Measurements from ENCODE around the gene HDAC4.

Gene HDAC4

GRCh38 chr2:239211396-239212094, 189.3 kb downstream of the HDAC4 start:
- no peaks in the 10 kb centered on the region for H3K9me3 Mint-ChIP-seq
- H3K36me3 Mint-ChIP-seq (ENCODE audit: low read depth): peaks cover 8% of the 10 kb centered on the region
- no peaks in the 10 kb centered on the region for H3K27me3 Mint-ChIP-seq (ENCODE audit: low read depth)
- no peak overlapping the region for H3K4me3 Mint-ChIP-seq
- H3K27ac Mint-ChIP-seq: no peak overlapping the region
- DNase-seq (ENCODE audit: low spot score): no peak
- peaks cover 48% of the 10 kb centered on the region for H3K4me1 Mint-ChIP-seq (ENCODE audit: low read depth)

DNA sequence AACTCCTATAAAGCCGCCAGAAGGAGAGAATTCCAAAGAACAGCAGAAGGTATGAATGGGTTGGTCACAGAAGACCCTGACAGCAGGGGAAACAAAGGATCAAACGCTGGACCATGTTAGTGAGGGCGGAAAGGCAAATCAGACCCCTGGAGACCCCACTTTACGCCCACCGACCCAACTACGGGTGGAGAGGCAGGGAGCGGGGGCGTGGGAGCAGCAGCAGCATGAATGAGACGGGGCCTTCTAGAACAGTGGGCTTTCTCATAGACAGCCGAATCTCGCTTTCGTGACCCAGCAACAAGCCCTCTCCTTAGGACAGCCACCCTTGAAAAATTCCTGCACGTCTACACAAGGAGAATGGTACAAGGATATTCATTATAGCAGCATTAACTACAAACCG, 191.0 kb downstream of the HDAC4 start:
- Mint-ChIP-seq H3K4me3 (no peak overlapping the region), H3K4me1 (ENCODE audit: low read depth) (peaks cover 46% of the 10 kb centered on the region), H3K27ac (no peak overlapping the region), H3K27me3 (ENCODE audit: low read depth) (no peaks in the 10 kb centered on the region), H3K36me3 (ENCODE audit: low read depth) (peaks cover 6% of the 10 kb centered on the region), H3K9me3 (no peaks in the 10 kb centered on the region)
- DNase-seq (ENCODE audit: low spot score): no peak

- H3K27ac Mint-ChIP-seq: no peak overlapping the region
- no peaks in the 10 kb centered on the region for H3K9me3 Mint-ChIP-seq
- peaks cover 41% of the 10 kb centered on the region for H3K4me1 Mint-ChIP-seq (ENCODE audit: low read depth)
- peaks cover 4% of the 10 kb centered on the region for H3K36me3 Mint-ChIP-seq (ENCODE audit: low read depth)
- H3K4me3 Mint-ChIP-seq: no peak overlapping the region
- H3K27me3 Mint-ChIP-seq (ENCODE audit: low read depth): no peaks in the 10 kb centered on the region
- DNase-seq (ENCODE audit: low spot score): no peak
Observed at GRCh38 chr2:239208465-239209180, 192.2 kb downstream of the HDAC4 start.

DNA sequence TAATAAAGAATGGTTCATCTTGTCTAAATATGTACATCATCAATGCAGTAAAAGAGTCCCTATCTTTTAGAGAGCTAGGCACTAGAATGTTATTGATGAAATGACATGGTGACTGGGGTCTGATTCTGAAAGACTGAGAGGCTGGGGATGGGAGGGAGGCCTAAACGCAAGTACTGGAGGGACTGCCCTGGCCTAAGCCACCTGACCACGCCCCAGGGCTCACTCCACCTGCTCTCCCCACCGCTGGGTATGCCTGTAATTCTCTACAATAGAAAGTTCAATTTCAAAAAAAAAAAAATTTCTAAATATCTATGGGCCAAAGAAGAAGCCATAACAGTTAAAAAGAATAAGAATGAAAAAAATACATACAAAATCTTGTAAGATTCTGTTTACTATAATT, 194.0 kb downstream of the HDAC4 start:
- no peak overlapping the region for H3K27ac Mint-ChIP-seq

GRCh38 chr2:239206042-239206441, 194.8 kb downstream of the HDAC4 start:
- Mint-ChIP-seq H3K36me3 (ENCODE audit: low read depth) (peaks cover 4% of the 10 kb centered on the region), H3K4me1 (ENCODE audit: low read depth) (peaks cover 28% of the 10 kb centered on the region), H3K27ac (no peak overlapping the region), H3K9me3 (no peaks in the 10 kb centered on the region), H3K27me3 (ENCODE audit: low read depth) (no peaks in the 10 kb centered on the region), H3K4me3 (no peak overlapping the region)
- no peak for DNase-seq (ENCODE audit: low spot score)

More for the DNA sequence above, 194.0 kb downstream of the HDAC4 start:
- peaks cover 4% of the 10 kb centered on the region for H3K36me3 Mint-ChIP-seq (ENCODE audit: low read depth)
- no peak for DNase-seq (ENCODE audit: low spot score)
- H3K4me3 Mint-ChIP-seq: no peak overlapping the region
- H3K9me3 Mint-ChIP-seq: no peaks in the 10 kb centered on the region
- no peaks in the 10 kb centered on the region for H3K27me3 Mint-ChIP-seq (ENCODE audit: low read depth)
- peaks cover 35% of the 10 kb centered on the region for H3K4me1 Mint-ChIP-seq (ENCODE audit: low read depth)

DNA sequence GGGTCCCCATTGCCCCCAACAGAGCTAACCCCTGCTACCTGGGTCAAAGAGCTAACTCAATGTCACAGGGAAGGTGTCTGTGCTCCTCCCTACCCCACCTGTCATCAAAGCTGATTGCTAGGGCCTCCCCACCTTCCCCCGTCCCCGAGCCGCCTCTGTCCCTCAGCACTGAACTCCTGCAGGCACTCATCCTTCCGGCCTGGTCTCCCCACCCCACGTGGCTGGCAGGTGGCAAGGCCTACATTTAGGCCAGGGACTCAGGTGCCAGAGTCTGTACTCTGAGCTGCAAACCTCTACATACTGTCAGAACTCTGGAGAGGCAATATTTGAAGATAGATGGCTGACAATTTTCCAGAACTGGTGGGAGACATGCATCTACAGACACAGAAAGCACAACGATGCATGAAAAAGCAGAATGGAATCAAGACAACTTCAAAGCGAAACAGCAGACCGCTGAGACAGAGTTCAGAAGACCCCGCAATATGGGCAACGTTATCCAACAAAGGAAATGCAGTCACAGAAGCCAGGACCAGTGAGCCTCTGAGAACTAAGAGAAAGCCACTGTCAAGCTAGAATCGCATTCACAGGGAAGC, 195.8 kb downstream of the HDAC4 start:
- Mint-ChIP-seq H3K27ac (no peak overlapping the region), H3K4me1 (ENCODE audit: low read depth) (peaks cover 28% of the 10 kb centered on the region), H3K4me3 (no peak overlapping the region), H3K27me3 (ENCODE audit: low read depth) (no peaks in the 10 kb centered on the region), H3K9me3 (no peaks in the 10 kb centered on the region), H3K36me3 (ENCODE audit: low read depth) (peaks cover 4% of the 10 kb centered on the region)
- no peak for DNase-seq (ENCODE audit: low spot score)

- H3K4me3 Mint-ChIP-seq: no peak overlapping the region
- no peaks in the 10 kb centered on the region for H3K27me3 Mint-ChIP-seq (ENCODE audit: low read depth)
- peaks cover 28% of the 10 kb centered on the region for H3K4me1 Mint-ChIP-seq (ENCODE audit: low read depth)
- H3K27ac Mint-ChIP-seq: no peak overlapping the region
- no peak for DNase-seq (ENCODE audit: low spot score)
- H3K36me3 Mint-ChIP-seq (ENCODE audit: low read depth): peaks cover 4% of the 10 kb centered on the region
- no peaks in the 10 kb centered on the region for H3K9me3 Mint-ChIP-seq
Observed at GRCh38 chr2:239204136-239204875, 196.5 kb downstream of the HDAC4 start.

- Mint-ChIP-seq H3K9me3 (no peaks in the 10 kb centered on the region), H3K4me1 (ENCODE audit: low read depth) (peaks cover 24% of the 10 kb centered on the region), H3K27ac (no peak overlapping the region), H3K4me3 (no peak overlapping the region), H3K27me3 (ENCODE audit: low read depth) (no peaks in the 10 kb centered on the region), H3K36me3 (ENCODE audit: low read depth) (peaks cover 9% of the 10 kb centered on the region)
- DNase-seq (ENCODE audit: low spot score): no peak
Observed at GRCh38 chr2:239203443-239204135, 197.2 kb downstream of the HDAC4 start.

- no peak for DNase-seq (ENCODE audit: low spot score)
- Mint-ChIP-seq H3K4me3 (no peak overlapping the region), H3K27ac (no peak overlapping the region), H3K9me3 (no peaks in the 10 kb centered on the region), H3K36me3 (ENCODE audit: low read depth) (peaks cover 9% of the 10 kb centered on the region), H3K27me3 (ENCODE audit: low read depth) (no peaks in the 10 kb centered on the region), H3K4me1 (ENCODE audit: low read depth) (peaks cover 21% of the 10 kb centered on the region)
Observed at GRCh38 chr2:239202836-239203235, 198.0 kb downstream of the HDAC4 start.

DNA sequence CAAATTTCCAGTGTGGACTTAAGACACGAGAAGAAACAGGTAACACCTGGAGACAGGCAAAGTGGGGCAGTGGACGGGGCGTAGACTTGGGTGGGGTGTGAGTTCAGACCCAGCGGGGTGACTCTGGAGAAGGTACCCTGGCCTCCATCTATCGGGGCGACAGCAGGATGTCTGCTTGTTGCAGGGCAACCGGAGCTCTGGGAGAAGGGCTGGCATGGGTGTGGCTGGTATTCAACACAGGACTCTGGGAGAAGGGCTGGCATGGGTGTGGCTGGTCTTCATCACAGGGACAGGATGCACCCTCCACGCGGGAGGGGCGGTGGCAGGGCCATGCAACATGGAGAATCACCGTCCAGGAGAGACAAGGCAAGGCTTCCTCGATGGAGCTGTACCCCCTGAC, 198.5 kb downstream of the HDAC4 start:
- Mint-ChIP-seq H3K27ac (no peak overlapping the region), H3K27me3 (ENCODE audit: low read depth) (no peaks in the 10 kb centered on the region), H3K36me3 (ENCODE audit: low read depth) (peaks cover 12% of the 10 kb centered on the region), H3K9me3 (no peaks in the 10 kb centered on the region), H3K4me1 (ENCODE audit: low read depth) (peaks cover 20% of the 10 kb centered on the region), H3K4me3 (no peak overlapping the region)
- DNase-seq (ENCODE audit: low spot score): no peak

DNA sequence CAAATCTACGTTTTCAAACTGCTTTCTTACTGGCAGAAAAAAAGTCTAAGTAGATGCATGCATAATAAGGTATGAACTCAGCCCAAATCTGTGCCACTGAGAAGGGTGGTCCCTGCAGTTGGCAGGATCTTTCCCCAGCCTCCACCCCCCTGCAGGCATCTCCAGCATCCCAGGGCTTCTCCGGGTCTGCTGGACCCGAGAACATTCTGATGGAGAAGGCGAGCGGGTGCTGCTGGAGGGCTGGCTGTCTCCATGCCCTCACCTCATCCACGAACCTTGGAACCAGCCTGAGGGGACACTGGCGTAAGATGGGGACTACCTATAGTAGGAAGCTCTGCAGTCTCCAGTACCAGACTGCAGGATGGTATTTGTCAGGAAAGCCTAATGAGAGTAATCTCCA, 198.9 kb downstream of the HDAC4 start:
- Mint-ChIP-seq H3K4me3 (no peak overlapping the region), H3K36me3 (ENCODE audit: low read depth) (peaks cover 12% of the 10 kb centered on the region), H3K9me3 (no peaks in the 10 kb centered on the region), H3K27ac (no peak overlapping the region), H3K4me1 (ENCODE audit: low read depth) (peaks cover 18% of the 10 kb centered on the region), H3K27me3 (ENCODE audit: low read depth) (no peaks in the 10 kb centered on the region)
- no peak for DNase-seq (ENCODE audit: low spot score)

- H3K4me1 Mint-ChIP-seq (ENCODE audit: low read depth): peaks cover 18% of the 10 kb centered on the region
- peaks cover 12% of the 10 kb centered on the region for H3K36me3 Mint-ChIP-seq (ENCODE audit: low read depth)
- no peak for DNase-seq (ENCODE audit: low spot score)
- H3K4me3 Mint-ChIP-seq: no peak overlapping the region
- H3K27me3 Mint-ChIP-seq (ENCODE audit: low read depth): no peaks in the 10 kb centered on the region
- H3K9me3 Mint-ChIP-seq: no peaks in the 10 kb centered on the region
- H3K27ac Mint-ChIP-seq: no peak overlapping the region
Observed at GRCh38 chr2:239201531-239201876, 199.3 kb downstream of the HDAC4 start.

DNA sequence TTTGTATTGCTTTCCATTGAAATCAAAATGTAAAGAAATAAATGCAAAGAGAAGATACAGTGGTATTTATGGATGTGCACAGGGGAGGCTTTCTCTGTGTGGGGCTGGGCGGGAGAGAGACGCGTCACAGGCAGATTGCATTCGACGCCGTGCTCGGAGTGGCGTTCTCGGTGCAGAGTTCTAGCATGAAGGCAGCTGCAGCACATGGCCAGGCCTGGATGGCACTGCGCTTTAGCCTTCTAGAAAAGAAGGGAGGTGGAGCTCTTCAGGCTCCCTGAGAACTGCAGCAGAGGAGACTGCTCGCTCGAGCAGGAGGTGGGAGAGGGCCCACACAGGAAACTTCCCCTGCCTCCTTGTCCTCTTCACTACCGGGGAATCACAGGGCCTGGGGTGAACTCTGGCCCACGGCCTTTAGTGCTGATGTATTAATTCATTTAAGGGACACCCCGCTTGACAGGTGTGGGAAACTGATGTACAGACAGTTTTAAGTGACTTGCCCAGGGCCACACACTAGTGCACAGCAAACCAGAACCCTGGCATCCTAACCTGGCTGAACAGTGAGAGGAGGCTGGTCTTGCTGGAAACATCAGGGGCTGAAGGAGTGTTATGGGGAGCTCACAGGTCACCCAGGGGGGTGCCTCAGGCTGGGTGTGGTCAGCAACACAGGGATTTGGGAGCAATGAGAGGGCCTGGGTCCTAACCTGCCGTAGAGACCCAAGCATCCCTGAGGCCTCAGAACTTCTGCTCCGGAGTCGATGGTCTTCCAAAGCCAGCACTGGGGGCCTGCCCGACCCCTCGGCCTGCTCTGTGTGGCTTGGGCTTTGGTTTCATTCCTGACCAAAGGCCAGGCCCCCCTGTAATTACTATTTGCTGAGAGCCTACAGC, 199.9 kb downstream of the HDAC4 start:
- H3K27ac Mint-ChIP-seq: no peak overlapping the region
- H3K27me3 Mint-ChIP-seq (ENCODE audit: low read depth): no peaks in the 10 kb centered on the region
- H3K36me3 Mint-ChIP-seq (ENCODE audit: low read depth): peaks cover 12% of the 10 kb centered on the region
- no peaks in the 10 kb centered on the region for H3K9me3 Mint-ChIP-seq
- H3K4me1 Mint-ChIP-seq (ENCODE audit: low read depth): peaks cover 15% of the 10 kb centered on the region
- no peak for DNase-seq (ENCODE audit: low spot score)
- H3K4me3 Mint-ChIP-seq: no peak overlapping the region
